Mucosa of gallbladder (tissue), 1 donor: ENCODE measurements around the gene ZNF221. TPM values are rescaled to one million over a fixed set of nuclear protein-coding genes. Genes with fewer than 3 reads are reported as not detected.

ENCODE experiments used
- DNase-seq: peaks from one replicate; pipeline ENCODE4 v3.0.0-alpha.2; 2020; ENCODE audit warnings: low spot score
- total RNA-seq: library from RNA; stranded (reverse); gene quantifications from one replicate; pipeline ENCODE4 v1.2.1, GENCODE V29; 2021
- donor health status: DM: no; HTN: no; CAD: no.

Gene ZNF221
- total RNA-seq, 1 donor from 2014 or later, result 7.5 TPM

- DNase-seq, result no peak
These were observed 6.9 kb downstream of the ZNF221 start for GRCh38 chr19:43957891-43958290.

GRCh38 chr19:43960411-43960810, 9.4 kb downstream of the ZNF221 start:
- DNase-seq, result no peak

- DNase-seq, result no peak
These were observed 15.2 kb downstream of the ZNF221 start for GRCh38 chr19:43966079-43966694.

- DNase-seq, result no peak
These were observed 25.7 kb downstream of the ZNF221 start for GRCh38 chr19:43976732-43977131.

- DNase-seq, result no peak
These were observed 32.5 kb downstream of the ZNF221 start for GRCh38 chr19:43983544-43983911.

- DNase-seq, result peak; percentile 95
These were observed 33.1 kb downstream of the ZNF221 start, which contains the start of gene ZNF155 for GRCh38 chr19:43983912-43984686. TSS of gene ZNF155 (plus strand) at chr19:43984188. CDS start at chr19:43988544, 4,356 bp downstream.

GRCh38 chr19:43984687-43985000, 33.6 kb downstream of the ZNF221 start:
- DNase-seq, result no peak

GRCh38 chr19:43997631-43998290, 46.7 kb downstream of the ZNF221 start:
- no peak for DNase-seq

- no peak for DNase-seq
These were observed 51.2 kb downstream of the ZNF221 start for GRCh38 chr19:44002212-44002565.

GRCh38 chr19:44002566-44003460, 51.8 kb downstream of the ZNF221 start, which contains the start of gene ZNF230:
TSS of gene ZNF230 (plus strand) at chr19:44002957. CDS start at chr19:44007079, 4,122 bp downstream.
- peak; percentile 95 for DNase-seq

- no peak for DNase-seq
These were observed 52.5 kb downstream of the ZNF221 start for GRCh38 chr19:44003461-44004009.

GRCh38 chr19:44005973-44006372, 54.9 kb downstream of the ZNF221 start:
- DNase-seq, result no peak

GRCh38 chr19:44007473-44007872, 56.4 kb downstream of the ZNF221 start:
- no peak for DNase-seq

GRCh38 chr19:44010468-44010867, 59.4 kb downstream of the ZNF221 start:
- DNase-seq, result no peak

Other genes with a start within 250 kb of the ZNF221 start
- not detected for gene IRGC, start 235.2 kb upstream of the ZNF221 start, total RNA-seq
- gene SMG9, start 196.3 kb upstream of the ZNF221 start, total RNA-seq, result 71.4 TPM
- 10.5 TPM for gene KCNN4, start 170.3 kb upstream of the ZNF221 start, total RNA-seq
- gene LYPD5, start 148.8 kb upstream of the ZNF221 start, total RNA-seq, result 1.6 TPM
- 10.3 TPM for gene ZNF283, start 123.9 kb upstream of the ZNF221 start, total RNA-seq
- gene ZNF404, start 67.3 kb upstream of the ZNF221 start, total RNA-seq, result 5.6 TPM
- 17.6 TPM for gene ZNF45, start 15.9 kb upstream of the ZNF221 start, total RNA-seq
- gene ZNF155, start 33.0 kb downstream of the ZNF221 start, total RNA-seq, result 7.6 TPM
- 5.7 TPM for gene ZNF230, start 51.7 kb downstream of the ZNF221 start, total RNA-seq
- gene ZNF222, start 74.2 kb downstream of the ZNF221 start, total RNA-seq, result 4.1 TPM
- 8.1 TPM for gene ZNF223, start 100.8 kb downstream of the ZNF221 start, total RNA-seq
- gene ZNF284, start 120.9 kb downstream of the ZNF221 start, total RNA-seq, result 3.7 TPM
- 32.8 TPM for gene ZNF224, start 143.1 kb downstream of the ZNF221 start, total RNA-seq
- 6.3 TPM for gene ZNF225, start 162.2 kb downstream of the ZNF221 start, total RNA-seq
- 11.3 TPM for gene ZNF234, start 190.3 kb downstream of the ZNF221 start, total RNA-seq
- gene ZNF226, start 213.9 kb downstream of the ZNF221 start, total RNA-seq, result 28.7 TPM